NCI-H1930 (cell line): ENCODE measurements around the gene SLC25A26.
"Not testable (repeated sequence)": the region's sequence is repeated elsewhere in the genome, so short reads cannot be mapped to it uniquely, and the experiment has no call there.

Source experiments
- DNase-seq, 2 experiments: peaks; one replicate each; lab custom pipeline; 2025; lab: John Stamatoyannopoulos, UW

SLC25A26 gene, protein sequence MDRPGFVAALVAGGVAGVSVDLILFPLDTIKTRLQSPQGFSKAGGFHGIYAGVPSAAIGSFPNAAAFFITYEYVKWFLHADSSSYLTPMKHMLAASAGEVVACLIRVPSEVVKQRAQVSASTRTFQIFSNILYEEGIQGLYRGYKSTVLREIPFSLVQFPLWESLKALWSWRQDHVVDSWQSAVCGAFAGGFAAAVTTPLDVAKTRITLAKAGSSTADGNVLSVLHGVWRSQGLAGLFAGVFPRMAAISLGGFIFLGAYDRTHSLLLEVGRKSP

GRCh38 chr3:66220602-66221377, at the start of gene SLC25A26:
SLC25A26 (plus strand) TSS chr3:66221001; CDS start chr3:66221095, 94 bp downstream.
- DNase-seq = peak; percentile 78 to 80

DNA sequence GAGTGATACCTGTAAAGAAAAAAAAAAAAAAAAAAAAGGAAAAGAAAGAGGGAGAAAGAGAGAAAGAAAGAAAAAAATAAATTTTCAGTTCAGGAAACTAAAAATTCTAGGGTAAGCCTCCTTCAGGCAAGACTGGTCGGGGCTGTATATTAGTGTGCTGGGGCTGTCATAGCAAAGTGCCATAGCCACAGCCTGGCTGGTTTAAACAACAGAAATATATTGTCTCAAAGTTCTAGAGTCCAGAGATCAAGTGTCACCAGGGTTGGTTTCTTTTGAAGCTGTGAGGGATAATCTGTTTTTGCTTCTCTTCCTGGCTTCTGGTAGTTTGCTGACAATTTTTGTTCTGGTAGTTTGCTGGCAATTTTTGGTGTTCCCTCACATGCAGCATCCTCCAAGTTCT, 48.4 kb upstream of the SLC25A26 start:
- DNase-seq = no peak

GRCh38 chr3:66177026-66177425, 43.8 kb upstream of the SLC25A26 start:
- DNase-seq = no peak

- no peak for DNase-seq
These were observed 42.6 kb upstream of the SLC25A26 start for GRCh38 chr3:66178206-66178605.

GRCh38 chr3:66179793-66180192, 41.0 kb upstream of the SLC25A26 start:
- DNase-seq = no peak

- DNase-seq = no peak
These were observed 39.0 kb upstream of the SLC25A26 start for GRCh38 chr3:66181764-66182163.

- no peak for DNase-seq
These were observed 38.6 kb upstream of the SLC25A26 start for GRCh38 chr3:66182246-66182645.

- no peak for DNase-seq
These were observed 34.3 kb upstream of the SLC25A26 start for GRCh38 chr3:66186545-66186944.

- no peak for DNase-seq
These were observed 25.4 kb upstream of the SLC25A26 start for GRCh38 chr3:66195347-66195783.

- DNase-seq = no peak
These were observed 24.2 kb upstream of the SLC25A26 start for GRCh38 chr3:66196633-66197032.

GRCh38 chr3:66198437-66199088, 22.2 kb upstream of the SLC25A26 start:
- DNase-seq = no peak

DNA sequence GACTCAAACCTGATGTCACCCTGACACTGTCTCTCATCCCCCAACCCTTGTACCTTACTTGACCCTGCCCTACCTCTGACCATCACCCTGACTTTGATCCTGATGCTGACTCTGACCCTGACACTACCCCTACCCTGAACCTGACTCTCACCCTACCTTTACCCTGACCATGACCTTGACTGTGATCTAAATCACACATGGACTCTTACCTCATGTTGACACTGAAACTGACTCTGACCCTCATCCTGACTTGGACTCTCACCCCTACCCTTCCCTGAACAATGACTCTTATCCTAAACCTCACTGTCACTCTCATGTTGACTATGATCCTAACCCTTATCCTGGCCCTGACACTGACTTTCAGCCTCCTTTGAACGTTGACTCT, 21.7 kb upstream of the SLC25A26 start:
- no peak for DNase-seq

DNA sequence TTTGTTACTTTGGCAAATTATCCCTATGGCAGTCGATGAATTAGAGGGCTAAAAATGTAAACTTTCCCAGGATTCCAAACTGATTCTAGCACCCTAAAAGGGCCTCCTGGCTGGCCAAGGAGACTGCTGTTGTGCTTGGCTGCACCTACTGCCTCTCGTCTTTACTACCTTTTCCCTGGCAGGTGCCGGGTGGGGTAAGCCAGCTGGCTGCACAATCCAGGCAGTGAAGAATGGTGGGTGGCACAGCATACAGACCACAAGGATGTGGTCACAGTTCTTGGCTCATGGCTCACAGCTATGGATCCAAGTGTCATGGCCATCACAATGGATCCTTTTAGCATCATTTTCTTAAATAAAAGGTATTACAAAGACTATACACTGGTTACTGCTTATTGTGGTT, 20.7 kb upstream of the SLC25A26 start:
- DNase-seq = no peak

DNA sequence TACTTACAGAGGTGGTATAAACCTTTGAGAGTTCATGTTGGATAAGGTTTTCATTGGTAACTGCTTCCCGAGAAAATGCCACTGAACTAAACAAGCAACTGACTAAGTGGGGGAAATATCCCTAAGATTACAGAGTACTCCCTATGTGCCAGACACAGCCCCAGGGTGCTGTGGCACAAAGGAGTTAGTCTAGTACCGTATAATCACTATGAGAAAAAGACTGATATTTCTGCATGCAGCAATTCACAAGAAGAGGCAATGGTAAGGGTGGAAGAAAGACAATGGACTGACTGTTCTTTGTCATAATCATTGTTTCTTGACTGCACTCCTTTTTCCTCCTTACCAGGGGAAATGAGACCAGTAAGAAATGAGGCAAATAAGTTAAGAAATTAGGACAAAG, 20.0 kb upstream of the SLC25A26 start:
- no peak for DNase-seq

DNA sequence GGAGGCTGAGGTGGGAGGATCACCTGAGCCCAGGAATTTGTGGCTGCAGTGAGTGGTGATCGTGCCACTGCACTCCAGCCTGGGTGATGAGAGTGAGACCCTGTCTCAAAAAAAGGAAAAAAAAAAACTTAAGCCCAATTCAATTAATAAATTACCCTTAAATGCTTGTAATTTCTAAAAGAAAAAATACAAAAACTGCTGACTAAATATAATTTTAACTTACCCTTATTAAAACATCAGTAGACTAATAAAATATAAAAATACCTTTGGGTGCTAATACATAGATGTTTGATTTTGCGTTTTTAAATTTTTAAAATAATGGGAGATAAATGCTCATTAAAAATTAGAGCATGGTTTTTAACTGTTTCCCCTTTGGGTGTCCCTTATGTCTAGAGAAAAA, 17.5 kb upstream of the SLC25A26 start:
- DNase-seq = no peak

- DNase-seq = no peak
These were observed 14.0 kb upstream of the SLC25A26 start for GRCh38 chr3:66206806-66207205.

DNA sequence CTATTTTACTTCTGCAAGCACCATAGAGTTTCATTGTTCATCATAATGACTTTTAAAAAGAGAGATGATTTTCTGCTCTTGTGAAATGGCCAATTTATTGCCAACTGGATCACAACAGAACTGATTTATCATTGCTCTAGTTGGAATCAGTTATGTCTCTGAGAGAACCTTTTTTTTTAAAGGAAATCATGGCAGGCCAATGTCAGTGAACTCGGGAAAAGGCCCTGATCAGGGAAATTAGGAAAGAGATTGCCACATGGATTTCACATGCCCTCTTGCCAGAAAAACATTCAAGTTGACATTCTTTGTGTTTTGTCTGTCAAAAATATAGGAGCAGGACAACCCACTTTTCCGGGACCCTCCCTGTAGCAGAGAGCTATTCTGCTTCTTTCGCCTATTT, 12.6 kb upstream of the SLC25A26 start:
- no peak for DNase-seq

GRCh38 chr3:66210687-66211295, 10.0 kb upstream of the SLC25A26 start:
- DNase-seq = no peak

DNA sequence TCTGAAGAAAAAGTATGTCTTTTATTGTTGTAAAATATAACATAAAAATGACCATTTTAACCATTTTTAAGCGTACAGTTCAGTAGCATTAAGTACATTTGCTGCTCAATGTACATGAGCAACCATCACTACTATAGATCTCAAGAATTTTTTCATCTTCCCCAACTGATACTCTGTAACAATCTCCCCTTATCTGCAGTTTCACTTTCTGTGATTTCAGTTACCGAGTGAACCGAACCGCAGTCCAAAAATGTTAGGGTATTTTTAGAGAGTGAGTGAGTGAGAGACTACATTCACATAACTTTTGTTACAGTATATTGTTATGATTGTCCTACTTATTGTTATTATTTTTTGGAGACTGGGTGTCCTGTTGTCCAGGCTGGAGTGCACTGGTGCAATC, 9.0 kb upstream of the SLC25A26 start:
- no peak for DNase-seq

DNA sequence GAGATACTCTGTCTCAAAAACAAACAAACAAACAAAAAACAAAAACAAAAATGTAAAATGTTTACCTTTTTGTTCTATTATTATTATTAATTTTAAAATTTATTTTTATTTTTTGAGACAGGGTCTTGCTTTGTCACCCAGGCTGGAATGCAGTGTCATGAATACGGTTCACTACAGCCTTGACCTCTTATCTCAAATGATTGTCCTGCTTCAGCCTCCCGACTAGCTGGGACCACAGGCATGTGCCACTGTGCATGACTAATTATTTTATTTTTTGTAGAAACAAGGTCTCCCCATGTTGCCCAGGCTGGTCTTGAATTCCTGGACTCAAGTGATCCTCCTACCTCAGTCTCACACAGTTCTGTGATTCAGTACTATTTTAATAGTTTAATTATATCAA, 5.7 kb upstream of the SLC25A26 start:
- no peak for DNase-seq

DNA sequence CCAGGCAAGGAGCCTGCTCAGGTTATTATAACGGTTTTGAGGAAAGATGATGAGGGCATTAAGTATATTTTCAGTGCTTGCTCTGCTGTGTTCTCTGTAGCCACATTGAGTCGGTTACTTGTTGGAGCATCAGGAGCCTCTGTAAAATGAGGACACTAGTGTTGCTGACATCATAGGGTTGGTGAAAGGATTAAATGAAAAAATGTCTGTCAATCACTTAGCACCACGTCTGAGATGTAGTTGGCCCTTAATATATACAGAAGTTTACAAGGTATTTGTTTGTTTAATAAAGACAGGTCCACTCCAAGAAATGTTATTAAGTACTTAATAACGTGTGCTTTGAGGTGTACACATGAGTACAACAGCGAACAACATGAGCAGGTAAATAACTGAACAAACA, 735 bp upstream of the SLC25A26 start:
- no peak for DNase-seq

GRCh38 chr3:66224220-66224619, 3.4 kb downstream of the SLC25A26 start:
- no peak for DNase-seq

DNA sequence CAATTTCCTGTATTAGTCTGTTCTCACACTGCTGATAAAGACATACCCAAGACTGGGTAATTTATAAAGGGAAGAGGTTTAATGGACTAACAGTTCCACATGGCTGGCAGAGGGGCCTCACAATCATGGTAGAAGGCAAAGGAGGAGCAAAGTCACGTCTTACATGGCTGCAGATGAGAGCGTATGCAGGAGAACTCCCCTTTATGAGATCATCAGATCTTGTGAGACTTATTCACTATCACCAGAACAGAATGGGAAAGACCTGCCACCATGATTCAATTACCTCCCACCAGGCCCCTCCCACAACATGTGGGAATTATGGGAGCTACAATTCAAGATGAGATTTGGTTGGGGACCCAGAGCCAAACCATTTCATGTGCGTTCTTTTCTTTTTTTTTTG, 5.3 kb downstream of the SLC25A26 start:
- DNase-seq = not testable (repeated sequence)
